ENCODE data around the gene THEM4.

The THEM4 gene

GRCh38 chr1:151839082-151839412, 70.3 kb downstream of the THEM4 start:
- in situ Hi-C loops (cut with HindIII; ENCODE audit: low sequenced_read_pairs): loop anchor here (10.0 kb wide), 1 partner anchor 224 kb away; the partner anchor contains the start of gene SNX27

DNA sequence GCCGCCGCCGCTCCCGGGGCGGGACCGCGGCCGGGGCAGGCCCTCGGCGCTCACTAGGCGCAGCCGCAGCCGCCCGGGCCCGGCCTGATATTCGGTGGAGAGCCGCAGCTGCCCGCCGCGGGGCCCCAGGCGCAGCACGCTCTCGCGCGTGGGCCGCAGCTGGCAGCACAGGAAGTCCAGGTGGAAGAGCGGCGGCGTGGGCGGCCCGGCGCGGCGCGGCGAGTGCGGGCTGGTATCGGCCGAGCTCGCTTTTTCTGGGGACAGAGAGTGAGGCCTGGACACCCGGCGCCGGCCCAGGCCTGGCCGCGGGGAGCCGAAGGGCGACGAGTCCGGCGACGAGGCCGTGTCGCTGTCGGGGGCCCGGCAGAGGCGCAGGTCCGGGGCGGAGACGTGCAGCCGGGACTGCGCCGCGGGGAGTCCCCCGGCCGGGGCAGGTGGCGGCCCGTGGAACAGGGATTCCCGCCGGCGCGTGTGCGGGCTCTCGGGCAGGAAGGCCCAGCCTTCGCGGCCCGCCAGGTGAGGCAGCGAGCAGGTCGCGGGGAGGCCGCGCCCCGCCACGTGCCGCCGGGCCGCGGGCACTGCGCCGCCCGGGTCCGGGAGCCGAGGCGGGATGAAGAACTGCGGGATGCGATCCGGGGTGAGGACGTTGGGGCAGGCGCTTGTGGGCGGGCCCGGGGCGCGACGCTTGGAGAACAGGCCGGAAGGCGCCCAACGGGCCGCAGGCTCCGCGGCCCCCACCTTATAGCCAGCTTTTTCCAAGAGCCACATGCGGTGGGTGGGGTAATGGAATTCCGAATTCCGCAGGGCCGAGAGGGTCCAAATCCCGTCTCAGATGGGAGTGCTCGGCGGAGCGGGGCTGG, 70.9 kb downstream of the THEM4 start:
- in situ Hi-C loops (cut with HindIII; ENCODE audit: low sequenced_read_pairs): loop anchor here (10.0 kb wide), 1 partner anchor 224 kb away; the partner anchor contains the start of gene SNX27

- in situ Hi-C loops (cut with HindIII; ENCODE audit: low sequenced_read_pairs): loop anchor here (10.0 kb wide), 1 partner anchor 223 kb away; the partner anchor contains the start of gene SNX27
Measured at GRCh38 chr1:151837884-151838221, 71.5 kb downstream of the THEM4 start.

- in situ Hi-C loops (cut with HindIII; ENCODE audit: low sequenced_read_pairs): loop anchor here (10.0 kb wide), 1 partner anchor 222 kb away; the partner anchor contains the start of gene SNX27
Measured at GRCh38 chr1:151837197-151837596, 72.1 kb downstream of the THEM4 start.

DNA sequence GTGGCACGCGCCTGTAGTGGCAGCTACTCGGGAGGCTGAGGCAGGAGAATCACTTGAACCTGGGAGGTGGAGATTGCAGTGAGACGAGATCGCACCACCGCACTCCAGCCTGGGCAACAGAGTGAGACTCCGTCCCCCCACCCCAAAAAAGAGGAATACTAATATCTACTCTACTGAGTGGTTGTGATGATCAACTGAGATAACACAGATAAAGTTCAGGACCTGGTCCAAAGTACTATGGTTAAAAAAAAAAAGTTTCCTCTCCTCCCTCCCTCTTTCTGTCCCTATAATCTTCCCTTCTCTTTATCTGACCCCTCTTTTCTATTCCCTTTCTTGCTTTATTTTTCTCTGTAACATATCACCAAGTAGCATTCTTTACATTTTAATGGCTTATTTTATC, 73.7 kb downstream of the THEM4 start:
- in situ Hi-C loops (cut with HindIII; ENCODE audit: low sequenced_read_pairs): loop anchor here (10.0 kb wide), 1 partner anchor 221 kb away; the partner anchor contains the start of gene SNX27

- in situ Hi-C loops (cut with HindIII; ENCODE audit: low sequenced_read_pairs): loop anchor here (10.0 kb wide), 1 partner anchor 219 kb away; the partner anchor contains the start of gene SNX27
Measured at GRCh38 chr1:151834239-151834638, 75.1 kb downstream of the THEM4 start.

- in situ Hi-C loops (cut with HindIII; ENCODE audit: low sequenced_read_pairs): loop anchor here (10.0 kb wide), 1 partner anchor 219 kb away; the partner anchor contains the start of gene SNX27
Measured at GRCh38 chr1:151833172-151833900, 76.0 kb downstream of the THEM4 start.

GRCh38 chr1:151832318-151832980, 76.9 kb downstream of the THEM4 start:
- in situ Hi-C loops (cut with HindIII; ENCODE audit: low sequenced_read_pairs): loop anchor here (10.0 kb wide), 1 partner anchor 218 kb away; the partner anchor contains the start of gene SNX27

- in situ Hi-C loops (cut with HindIII; ENCODE audit: low sequenced_read_pairs): loop anchor here (10.0 kb wide), 1 partner anchor 217 kb away; the partner anchor contains the start of gene SNX27
Measured at GRCh38 chr1:151831605-151832004, 77.7 kb downstream of the THEM4 start, which contains the start of gene RORC. RORC (minus strand) TSS chr1:151831802; CDS start chr1:151831764, 38 bp downstream.

DNA sequence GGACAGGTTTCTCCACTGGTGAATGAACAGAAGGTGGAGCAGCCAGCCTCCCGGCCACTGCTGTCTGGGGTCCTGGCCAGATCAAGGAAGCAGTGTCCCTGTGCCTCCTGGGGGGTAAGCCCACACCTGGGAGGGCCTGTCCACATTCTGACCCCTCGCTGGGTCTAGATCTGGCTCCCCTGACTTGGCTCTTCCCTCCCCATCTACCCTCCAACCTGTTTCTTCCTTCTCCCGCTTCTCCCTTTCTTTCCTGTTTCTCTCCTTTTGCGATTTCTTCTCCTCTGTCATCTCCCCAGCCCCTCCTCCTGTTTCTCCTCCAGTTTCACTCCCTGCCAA, 78.1 kb downstream of the THEM4 start:
- in situ Hi-C loops (cut with HindIII; ENCODE audit: low sequenced_read_pairs): loop anchor here (10.0 kb wide), 1 partner anchor 216 kb away; the partner anchor contains the start of gene SNX27

GRCh38 chr1:151830055-151830454, 79.3 kb downstream of the THEM4 start:
- in situ Hi-C loops (cut with HindIII; ENCODE audit: low sequenced_read_pairs): loop anchor here (10.0 kb wide), 1 partner anchor 215 kb away; the partner anchor contains the start of gene SNX27

DNA sequence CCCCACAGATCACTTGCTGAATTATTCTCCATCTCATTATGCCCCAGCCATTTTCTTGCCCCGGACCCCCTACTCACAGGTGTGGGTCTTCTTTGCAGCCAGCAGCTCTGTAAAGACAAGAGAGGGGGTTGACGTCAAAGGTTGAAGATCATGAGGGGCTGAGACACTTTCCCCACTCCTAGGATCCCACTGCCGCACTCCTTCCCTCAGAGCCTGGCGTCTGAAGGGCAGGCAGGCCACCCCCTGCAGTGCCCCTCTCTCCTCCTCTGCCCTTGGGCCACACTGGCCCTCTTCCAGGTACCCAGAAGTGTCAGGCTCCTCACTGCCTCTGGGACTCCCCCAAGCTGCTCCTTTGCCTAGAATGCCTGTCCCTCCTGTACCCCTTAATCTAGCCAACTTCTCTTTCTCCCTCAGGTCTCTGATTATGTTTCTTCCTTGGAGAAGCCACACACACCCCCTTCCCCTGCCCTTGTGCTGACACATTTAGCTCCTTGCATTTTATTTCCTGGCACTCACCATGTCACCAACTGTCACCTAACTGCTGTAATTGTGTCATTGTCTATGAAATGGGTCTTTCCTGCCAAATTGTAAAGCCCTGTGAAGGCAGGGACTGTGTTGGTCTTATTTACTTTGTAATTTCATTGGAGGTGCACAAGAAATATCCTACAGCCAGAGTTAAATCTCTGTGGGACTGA, 79.8 kb downstream of the THEM4 start:
- in situ Hi-C loops (cut with HindIII; ENCODE audit: low sequenced_read_pairs): loop anchor here (10.0 kb wide), 1 partner anchor 215 kb away; the partner anchor contains the start of gene SNX27

GRCh38 chr1:151828921-151829320, 80.4 kb downstream of the THEM4 start:
- in situ Hi-C loops (cut with HindIII; ENCODE audit: low sequenced_read_pairs): no loop called here

DNA sequence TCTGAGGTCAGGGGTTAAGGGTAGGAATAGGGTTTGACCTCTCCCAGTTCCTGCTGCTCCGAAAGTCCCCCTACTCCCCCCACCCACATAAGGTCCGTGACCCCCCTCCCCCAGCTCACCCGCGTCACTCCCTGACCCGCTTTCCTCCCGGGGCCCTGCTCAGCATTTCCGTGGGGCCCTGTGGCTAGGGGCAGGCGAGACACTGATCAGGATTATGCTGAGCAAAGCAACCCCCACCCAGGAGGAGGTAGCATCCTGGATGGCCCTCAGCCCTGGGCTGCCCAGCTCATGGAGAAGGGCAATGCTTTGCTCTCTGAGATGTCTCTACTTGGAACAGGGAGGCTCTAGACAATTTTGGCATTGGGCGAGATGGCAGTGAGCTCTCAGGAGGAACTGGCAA, 81.5 kb downstream of the THEM4 start:
- in situ Hi-C loops (cut with HindIII; ENCODE audit: low sequenced_read_pairs): no loop called here

DNA sequence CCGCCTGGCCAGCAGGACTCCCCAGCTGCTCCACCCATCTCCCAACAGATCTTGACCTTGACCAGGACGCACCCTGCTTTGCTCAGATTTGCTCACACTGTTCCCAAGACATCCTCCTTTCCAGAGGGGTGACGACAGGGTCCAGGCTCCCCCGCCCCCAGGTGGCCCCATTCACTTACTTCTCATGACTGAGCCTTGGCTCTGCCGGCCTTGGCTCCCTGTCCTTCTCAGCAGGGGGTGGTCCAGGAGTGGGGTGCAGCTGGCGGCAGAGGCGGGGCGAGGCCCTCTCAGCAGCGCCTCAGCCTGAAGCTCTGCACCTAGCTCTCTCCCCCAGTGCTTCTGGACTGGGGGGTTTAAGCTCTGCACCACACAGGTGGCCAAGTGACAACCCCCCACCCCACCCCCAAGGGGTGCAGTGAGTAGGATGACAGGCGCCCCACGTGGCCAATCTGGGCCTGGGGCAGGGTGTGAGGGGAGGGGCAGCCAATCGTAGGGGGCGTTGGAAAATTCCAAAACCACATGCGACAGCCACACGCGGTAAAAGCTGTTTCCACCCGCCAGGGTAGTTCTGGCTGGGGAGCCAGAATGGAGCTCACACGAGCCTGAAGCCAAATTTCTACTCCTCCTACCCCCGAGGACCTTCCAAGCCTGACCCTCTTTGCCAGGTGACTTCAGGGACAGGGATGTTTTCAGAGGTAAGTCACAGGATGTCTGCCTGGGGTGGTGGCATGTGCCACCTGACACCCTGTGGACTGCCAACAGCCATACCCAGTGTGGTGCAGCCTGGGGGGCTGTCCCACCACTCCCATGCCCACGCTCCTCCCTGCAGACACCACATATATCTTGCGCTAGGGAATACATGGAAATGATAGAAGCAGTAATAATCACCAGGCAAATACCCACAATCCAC, 83.3 kb downstream of the THEM4 start:
- in situ Hi-C loops (cut with HindIII; ENCODE audit: low sequenced_read_pairs): no loop called here

DNA sequence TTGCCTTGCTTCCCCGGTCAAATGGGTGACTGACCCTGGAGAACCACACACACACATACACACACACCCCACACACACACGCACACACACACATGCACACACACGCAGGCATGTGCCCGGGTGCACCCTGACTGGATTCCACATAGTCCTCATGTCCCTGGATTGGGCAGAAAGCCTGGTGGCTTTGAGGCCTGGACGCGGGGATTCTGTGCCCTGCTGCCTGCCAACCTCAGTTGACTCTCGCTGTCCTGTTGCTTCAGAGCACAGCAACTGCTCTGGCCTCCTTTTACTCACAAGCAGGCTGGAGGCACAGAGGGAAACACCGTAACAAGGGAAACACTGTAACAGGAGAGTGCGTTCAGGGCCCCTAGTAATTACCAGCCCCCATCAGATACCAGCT, 84.1 kb downstream of the THEM4 start:
- in situ Hi-C loops (cut with HindIII; ENCODE audit: low sequenced_read_pairs): no loop called here
